Stomach (tissue), 4 donors: ENCODE results near the gene WWC2.
A peak's percentile ranks its signal among the peaks of the same experiment; 100 is the strongest.

Source experiments
- EP300 ChIP-seq: sonication (generic); formaldehyde crosslinking; IDR thresholded peaks from one replicate; pipeline ENCODE4 v1.6.1; 2017; ENCODE audit warnings: antibody characterized with exemption
- POLR2A ChIP-seq, 4 donors: fragments of 450-650 bp; IDR thresholded peaks; one replicate each; pipeline ENCODE4 v1.6.1; 2016; ENCODE audit warnings: antibody characterized with exemption in 4 of 4, control low read depth in 2 of 4, mild to moderate bottlenecking in 1 of 4, moderate library complexity in 1 of 4
- POLR2AphosphoS5 ChIP-seq, 3 donors: sonication (generic); formaldehyde crosslinking; IDR thresholded peaks; one replicate each; pipeline ENCODE4 v1.6.1; 2016; ENCODE audit warnings: antibody characterized with exemption in 3 of 3
- TF ChIP-seq, protein P1 (sequence below), 7 experiments: fragments of 450-650 bp in 4 of 7; fragments of 200-600 bp in 3 of 7; sonication (generic) in 3 of 7; IDR thresholded peaks; one replicate each; pipeline ENCODE4 v1.5.1; 2016 to 2019; ENCODE audit warnings: antibody characterized with exemption in 7 of 7, control low read depth in 2 of 7, mild to moderate bottlenecking in 1 of 7

- TF ChIP-seq EP300 = no peak
- TF ChIP-seq, protein P1, sequence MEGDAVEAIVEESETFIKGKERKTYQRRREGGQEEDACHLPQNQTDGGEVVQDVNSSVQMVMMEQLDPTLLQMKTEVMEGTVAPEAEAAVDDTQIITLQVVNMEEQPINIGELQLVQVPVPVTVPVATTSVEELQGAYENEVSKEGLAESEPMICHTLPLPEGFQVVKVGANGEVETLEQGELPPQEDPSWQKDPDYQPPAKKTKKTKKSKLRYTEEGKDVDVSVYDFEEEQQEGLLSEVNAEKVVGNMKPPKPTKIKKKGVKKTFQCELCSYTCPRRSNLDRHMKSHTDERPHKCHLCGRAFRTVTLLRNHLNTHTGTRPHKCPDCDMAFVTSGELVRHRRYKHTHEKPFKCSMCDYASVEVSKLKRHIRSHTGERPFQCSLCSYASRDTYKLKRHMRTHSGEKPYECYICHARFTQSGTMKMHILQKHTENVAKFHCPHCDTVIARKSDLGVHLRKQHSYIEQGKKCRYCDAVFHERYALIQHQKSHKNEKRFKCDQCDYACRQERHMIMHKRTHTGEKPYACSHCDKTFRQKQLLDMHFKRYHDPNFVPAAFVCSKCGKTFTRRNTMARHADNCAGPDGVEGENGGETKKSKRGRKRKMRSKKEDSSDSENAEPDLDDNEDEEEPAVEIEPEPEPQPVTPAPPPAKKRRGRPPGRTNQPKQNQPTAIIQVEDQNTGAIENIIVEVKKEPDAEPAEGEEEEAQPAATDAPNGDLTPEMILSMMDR (IDR thresholded peaks at IDR 0.05) = peak in 5 of 7 experiments; percentile 12 to 83 (median 54)
- TF ChIP-seq POLR2A (IDR thresholded peaks at IDR 0.05) = no peak
- no peak for TF ChIP-seq POLR2AphosphoS5 (IDR thresholded peaks at IDR 0.05)
Measured at GRCh38 chr4:183256756-183257385, 157.8 kb downstream of the WWC2 start.
